HG03159 (cell line): ENCODE results near the gene PSD4.

ENCODE experiments used
- ATAC-seq: cut with Tn5 transposase; IDR thresholded peaks from one replicate; pipeline ENCODE4 v1.9.1; 2021; ENCODE audit warnings: mild to moderate bottlenecking, moderate library complexity; ENCODE audit not compliant: unreplicated experiment

The PSD4 gene

DNA sequence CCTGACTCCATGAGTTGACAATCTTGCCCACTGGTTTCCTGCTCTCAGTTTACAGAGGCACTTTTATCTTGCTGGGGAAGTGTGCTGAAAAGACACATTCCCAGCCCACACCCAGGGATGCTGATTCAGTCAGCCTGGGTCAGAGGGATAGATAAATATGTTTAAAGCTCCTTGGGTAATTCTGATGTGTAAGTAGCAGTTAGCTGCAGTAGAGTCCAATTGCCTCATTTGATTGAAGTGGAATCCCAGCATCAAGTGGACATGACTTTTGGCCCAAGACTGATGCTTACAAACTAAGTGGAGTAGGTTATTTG is 29.4 kb downstream of the PSD4 start:
- ATAC-seq: no peak

- ATAC-seq: peak; percentile 65
Observed at GRCh38 chr2:113203901-113204519, 30.2 kb downstream of the PSD4 start.

DNA sequence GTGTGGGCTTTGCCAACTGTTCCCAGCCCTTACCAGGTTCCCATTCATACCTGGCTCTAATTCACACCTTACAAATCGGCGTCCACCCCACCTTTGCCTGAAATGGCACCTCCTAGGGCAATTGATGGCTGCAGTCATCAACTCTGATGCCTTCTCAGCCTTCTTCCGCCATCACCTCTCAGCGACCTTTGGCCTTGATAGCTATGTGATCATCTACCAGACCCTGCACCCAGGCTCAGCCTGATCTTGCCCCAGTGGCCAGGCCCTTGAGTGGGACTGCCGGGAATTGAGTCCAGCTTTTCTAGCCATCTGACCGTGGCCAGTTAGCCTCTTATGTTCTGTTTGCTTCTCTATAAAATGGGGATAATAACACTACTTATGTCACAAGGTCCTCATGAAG is 32.5 kb downstream of the PSD4 start:
- ATAC-seq: no peak

GRCh38 chr2:113207021-113207420 is 33.2 kb downstream of the PSD4 start:
- ATAC-seq: no peak

DNA sequence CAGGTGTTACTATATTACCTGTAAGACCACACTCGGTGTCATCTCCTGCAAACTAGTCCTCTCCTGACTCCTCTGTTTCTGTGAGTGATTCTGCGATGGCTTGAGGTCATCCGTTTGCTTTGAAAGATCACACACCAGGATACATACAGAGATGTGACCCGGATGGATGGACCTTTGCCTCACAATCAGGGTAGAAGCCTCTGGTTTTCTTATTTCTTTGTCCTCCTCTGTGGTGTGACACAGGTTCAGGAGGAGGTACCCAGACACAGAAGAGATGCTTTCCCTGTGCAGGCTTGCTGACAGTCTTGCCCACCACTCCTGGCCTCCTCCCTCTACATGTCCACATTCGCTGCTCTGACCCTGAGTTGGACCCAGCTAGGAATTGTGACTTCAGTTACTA is 34.6 kb downstream of the PSD4 start:
- no peak for ATAC-seq

DNA sequence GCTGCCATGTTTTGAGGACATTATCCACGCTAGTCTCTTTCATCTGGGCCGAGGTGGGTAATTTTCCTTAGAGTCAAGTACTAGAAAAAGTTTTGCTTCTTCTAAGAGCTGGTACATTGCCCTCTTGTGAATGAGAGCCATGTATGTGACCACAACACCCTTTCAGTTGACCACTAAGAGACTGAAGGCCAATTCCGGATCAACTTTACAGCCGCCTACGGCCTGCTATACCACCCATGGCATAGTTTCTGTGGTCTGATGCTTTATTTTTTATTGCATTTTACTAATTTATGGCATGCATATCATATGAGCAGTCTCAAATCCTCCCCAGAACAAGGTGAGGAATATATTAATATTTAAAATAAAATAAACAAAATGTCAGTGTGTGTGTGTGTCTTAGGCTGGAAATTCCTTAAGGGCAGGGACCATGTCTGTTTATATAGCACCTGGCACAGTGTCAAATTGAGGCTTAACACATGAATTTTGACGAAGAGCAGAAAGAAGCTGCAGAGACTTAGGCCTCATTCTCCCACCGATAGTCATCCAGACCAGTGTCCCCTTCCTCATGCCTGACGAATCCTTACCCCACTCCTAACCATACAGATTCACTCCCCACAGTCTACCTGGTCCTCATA is 35.4 kb downstream of the PSD4 start:
- ATAC-seq: no peak

DNA sequence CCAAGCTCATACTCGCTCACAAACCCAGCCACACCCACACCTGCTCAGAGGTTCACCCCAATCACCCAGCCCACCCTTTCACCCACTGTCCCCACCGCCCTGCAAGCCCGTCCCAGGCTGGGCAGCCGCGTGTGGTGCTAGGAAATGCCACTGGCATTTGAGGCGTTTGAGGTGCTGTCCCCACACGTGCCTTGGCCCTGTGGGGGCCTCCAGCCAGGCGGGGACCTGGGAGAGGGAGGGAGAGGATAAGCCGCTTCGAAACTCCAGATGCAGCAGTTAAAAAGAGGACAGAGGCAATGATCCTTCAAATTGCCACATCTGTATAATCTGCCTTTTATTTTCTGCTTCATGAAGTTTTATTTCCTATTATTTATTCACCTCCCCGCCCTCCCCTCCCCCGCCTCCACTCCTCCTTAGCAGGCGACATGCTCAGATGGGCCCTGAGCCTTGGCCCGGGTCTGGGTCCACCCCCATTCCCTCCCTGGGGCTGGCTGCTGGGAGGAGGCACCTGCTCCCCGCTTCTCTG is 35.9 kb downstream of the PSD4 start:
- ATAC-seq: no peak

GRCh38 chr2:113211226-113212105 is 37.7 kb downstream of the PSD4 start:
- no peak for ATAC-seq

- no peak for ATAC-seq
Observed at GRCh38 chr2:113212245-113213060, 38.7 kb downstream of the PSD4 start.

DNA sequence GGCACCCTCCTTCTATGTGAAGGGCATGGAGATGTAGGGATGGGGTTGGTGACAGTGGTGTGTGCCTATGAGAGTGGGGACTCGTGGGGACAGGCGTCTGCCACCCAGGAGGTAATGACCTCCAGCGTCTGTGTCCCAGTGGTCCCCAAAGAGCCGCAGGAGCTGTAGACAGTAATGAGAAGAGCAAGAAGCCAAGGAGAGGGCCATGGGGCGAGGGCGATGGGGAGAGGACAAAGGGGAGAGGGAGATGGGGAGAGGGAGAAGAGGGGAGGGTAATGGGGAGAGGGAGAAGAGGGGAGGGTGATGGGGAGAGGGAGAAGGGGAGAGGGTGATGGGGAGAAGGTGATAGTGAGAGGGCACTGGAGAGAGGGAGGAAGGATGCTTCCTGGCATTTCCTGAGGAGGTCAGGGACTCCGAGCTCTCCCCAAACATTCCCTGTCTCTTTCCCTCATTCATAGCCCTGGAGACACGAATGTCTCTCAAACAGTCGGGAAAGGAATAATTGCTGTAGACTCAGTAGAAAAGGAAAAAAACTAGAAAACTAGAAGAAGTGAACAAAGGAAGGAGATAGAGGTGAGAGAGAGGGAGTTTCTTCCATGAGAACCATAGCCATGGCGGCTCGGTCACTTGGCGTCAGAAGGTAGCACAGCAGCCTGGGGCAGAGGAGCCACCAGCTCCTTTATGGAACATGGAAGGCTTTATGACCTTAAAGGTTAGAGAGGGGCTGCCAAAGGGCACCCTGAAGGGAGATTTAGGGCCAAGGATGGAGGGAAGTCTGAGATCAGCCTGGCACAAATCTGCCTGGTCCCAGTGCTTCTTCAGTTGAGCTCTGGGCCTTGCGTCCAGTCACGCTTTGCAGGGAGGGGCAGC is 39.5 kb downstream of the PSD4 start:
- no peak for ATAC-seq

DNA sequence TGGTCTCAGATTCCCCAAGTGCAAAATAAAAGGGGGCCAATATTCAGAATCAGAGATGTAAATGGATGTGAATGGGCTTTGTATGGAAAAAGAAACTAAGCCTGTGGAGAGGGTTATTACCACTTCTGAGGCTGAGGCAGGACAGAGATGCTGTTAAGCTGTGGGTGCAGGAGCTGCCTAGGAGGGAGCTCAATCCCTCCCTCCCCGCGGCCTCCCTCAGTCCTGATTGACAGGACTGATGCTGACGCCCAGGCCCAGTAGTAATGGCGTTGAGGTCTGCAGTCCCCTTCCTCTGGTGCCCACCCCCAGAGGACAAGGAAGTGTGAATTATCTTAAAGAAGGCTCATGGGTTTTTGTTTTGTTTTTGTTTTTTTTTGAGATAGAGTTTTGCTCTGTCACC is 40.4 kb downstream of the PSD4 start:
- ATAC-seq: no peak

- no peak for ATAC-seq
Observed at GRCh38 chr2:113215056-113215455, 41.3 kb downstream of the PSD4 start.

GRCh38 chr2:113216321-113216720 is 42.5 kb downstream of the PSD4 start:
- no peak for ATAC-seq

- no peak for ATAC-seq
Observed at GRCh38 chr2:113216891-113217454, 43.2 kb downstream of the PSD4 start.

GRCh38 chr2:113217455-113218282 is 43.9 kb downstream of the PSD4 start:
- no peak for ATAC-seq

GRCh38 chr2:113218283-113219091 is 44.7 kb downstream of the PSD4 start:
- ATAC-seq: no peak

DNA sequence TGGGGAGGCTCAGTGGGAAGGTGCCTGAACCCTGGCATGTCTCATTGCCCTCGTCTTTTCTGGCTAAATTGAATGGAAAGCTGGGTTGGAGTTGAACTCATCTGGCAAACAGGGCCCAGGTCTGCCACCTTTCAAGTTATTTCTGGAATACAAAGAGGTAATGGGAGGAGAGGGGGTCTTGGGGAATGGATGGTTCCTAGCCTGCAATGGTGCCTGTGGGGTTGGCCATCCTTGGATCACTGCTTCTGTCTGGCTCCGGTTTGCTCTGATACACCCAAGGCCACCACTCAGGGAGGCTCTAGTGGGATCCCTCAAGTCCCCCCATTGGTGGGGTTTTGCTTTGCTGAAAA is 45.3 kb downstream of the PSD4 start:
- no peak for ATAC-seq

DNA sequence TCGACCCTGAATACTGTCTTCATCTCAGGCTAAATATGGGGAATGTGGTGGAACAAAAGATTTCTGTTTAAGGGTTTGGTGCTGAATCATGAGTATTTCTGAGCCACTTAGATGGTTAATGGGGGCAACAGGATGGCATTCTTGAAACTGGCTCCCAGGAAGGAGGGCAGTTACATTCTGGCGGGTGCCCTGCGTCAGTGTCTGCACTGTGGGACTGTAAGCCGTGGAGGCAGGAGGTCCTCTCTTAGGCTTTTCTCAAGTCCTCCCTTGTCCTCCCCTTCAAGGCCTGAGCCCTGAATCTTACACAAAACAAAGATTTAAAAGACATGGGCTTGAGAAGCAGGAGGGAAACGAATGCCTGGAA is 45.7 kb downstream of the PSD4 start:
- no peak for ATAC-seq
